SU-DHL-6 (cell line): Measurements from ENCODE around the gene MELK.

ENCODE experiments used
- H2AFZ ChIP-seq: fragments of 200-600 bp; sonication (generic); 2 replicates; pipeline ENCODE4 v1.6.1; 2014; ENCODE audit warnings: low read depth, mild to moderate bottlenecking, moderate library complexity, mixed read lengths, antibody characterized with exemption, low read length; ENCODE audit not compliant: severe bottlenecking
- H3F3A ChIP-seq: fragments of 200-600 bp; shearing (Covaris generic); 2 replicates; pipeline ENCODE4 v1.6.0; 2016; ENCODE audit warnings: antibody characterized with exemption, mild to moderate bottlenecking; ENCODE audit not compliant: insufficient read depth
- H3K27ac ChIP-seq: fragments of 200-600 bp; sonication (generic); 2 replicates; pipeline ENCODE4 v1.5.1; 2016; ENCODE audit warnings: low read depth, mild to moderate bottlenecking, low read length, moderate library complexity, mixed read lengths
- H3K27me3 ChIP-seq: fragments of 200-600 bp; sonication (generic), shearing (Covaris generic); 2 replicates; pipeline ENCODE4 v1.6.0; 2014; ENCODE audit warnings: mild to moderate bottlenecking, low read length
- H3K36me3 ChIP-seq: fragments of 200-600 bp; sonication (generic); 2 replicates; pipeline ENCODE4 v1.6.1; 2014; ENCODE audit warnings: mild to moderate bottlenecking, low read length, mixed read lengths
- H3K4me2 ChIP-seq: fragments of 300-600, 200-600 bp; shearing (Covaris generic), sonication (generic); 2 replicates; pipeline ENCODE4 v1.6.0; 2014; ENCODE audit warnings: low read length, low read depth, mild to moderate bottlenecking; ENCODE audit not compliant: poor library complexity, severe bottlenecking
- H3K4me3 ChIP-seq: fragments of 200-600 bp; sonication (generic); 2 replicates; pipeline ENCODE4 v1.5.1; 2014; ENCODE audit warnings: antibody characterized with exemption, low read length, mild to moderate bottlenecking, mixed read lengths; ENCODE audit not compliant: insufficient read depth, poor library complexity, severe bottlenecking
- H3K79me2 ChIP-seq: fragments of 200-600 bp; sonication (generic); 2 replicates; pipeline ENCODE4 v1.6.1; 2014; ENCODE audit warnings: mild to moderate bottlenecking, low read length, moderate library complexity; ENCODE audit not compliant: insufficient read depth
- H3K9ac ChIP-seq: fragments of 200-600 bp; sonication (generic); 2 replicates; pipeline ENCODE4 v1.7.0; 2014; ENCODE audit warnings: mild to moderate bottlenecking, low read length
- H3K9me2 ChIP-seq: fragments of 200-600 bp; sonication (generic); replicated peaks from 2 replicates; pipeline ENCODE4 v1.6.1; 2014; ENCODE audit warnings: low read length; ENCODE audit not compliant: insufficient read depth
- H3K9me3 ChIP-seq: fragments of 200-600 bp; sonication (generic); 2 replicates; pipeline ENCODE4 v1.6.1; 2014; ENCODE audit warnings: low read length, mixed read lengths; ENCODE audit not compliant: insufficient read depth
- H4K20me1 ChIP-seq: fragments of 200-600 bp; sonication (generic); 2 replicates; pipeline ENCODE4 v1.6.1; 2014; ENCODE audit warnings: low read depth, mild to moderate bottlenecking, antibody characterized with exemption, low read length, moderate library complexity, mixed read lengths
- EZH2phosphoT487 ChIP-seq: fragments of 200-600 bp; sonication (generic), shearing (Covaris generic); conservative IDR thresholded peaks from 2 replicates; pipeline ENCODE4 v1.6.1; 2018; ENCODE audit warnings: mild to moderate bottlenecking, antibody characterized with exemption, low read length, moderate library complexity, mixed read lengths
- TF ChIP-seq, protein P1 (sequence below): fragments of 200-600 bp; sonication (generic); IDR thresholded peaks from one replicate; pipeline ENCODE4 v1.5.1; 2017; ENCODE audit warnings: antibody characterized with exemption, mild to moderate bottlenecking, low read length, moderate library complexity; ENCODE audit not compliant: insufficient read depth, poor library complexity, severe bottlenecking

Gene MELK

DNA sequence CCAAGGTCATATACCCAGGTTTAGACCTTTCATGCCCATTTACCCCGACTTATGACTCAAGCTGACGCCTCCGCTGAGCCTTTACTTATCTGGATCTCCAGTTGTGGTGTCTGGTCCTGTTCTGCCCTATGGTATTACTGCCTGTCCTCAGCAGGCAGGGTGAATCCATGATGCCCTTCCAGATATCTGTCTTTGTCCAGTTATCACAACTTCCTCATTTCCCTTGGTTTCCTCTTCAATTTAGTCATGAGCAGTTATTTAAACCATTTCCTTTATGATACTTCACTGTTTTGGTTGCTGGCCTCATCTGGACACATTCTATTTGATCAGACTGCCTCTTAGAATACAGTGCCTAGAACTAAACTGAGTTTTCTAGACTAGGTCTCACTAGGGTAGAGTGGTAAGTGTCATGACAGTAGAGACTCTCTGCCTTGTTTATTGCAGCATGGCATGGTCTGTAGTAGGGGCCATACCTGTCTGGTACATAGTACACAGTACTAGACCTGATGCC is 93.3 kb downstream of the MELK start:
- Histone ChIP-seq H3K79me2 (peaks cover 4% of the 10 kb centered on the region; the same call in 1 of the 2 replicates), H3K9me3 (no peaks in the 10 kb centered on the region), H3K36me3 (peaks cover 60% of the 10 kb centered on the region), H3F3A (peaks cover 11% of the 10 kb centered on the region; the same call in 1 of the 2 replicates), H3K4me2 (no peak overlapping the region), H4K20me1 (no peaks in the 10 kb centered on the region), H2AFZ (no peak overlapping the region), H3K27me3 (no peaks in the 10 kb centered on the region), H3K4me3 (no peak overlapping the region), H3K27ac (no peak overlapping the region), H3K9me2 (no peaks in the 10 kb centered on the region), H3K9ac (no peak overlapping the region)
- TF ChIP-seq EZH2phosphoT487, result no peak
- TF ChIP-seq, protein P1, sequence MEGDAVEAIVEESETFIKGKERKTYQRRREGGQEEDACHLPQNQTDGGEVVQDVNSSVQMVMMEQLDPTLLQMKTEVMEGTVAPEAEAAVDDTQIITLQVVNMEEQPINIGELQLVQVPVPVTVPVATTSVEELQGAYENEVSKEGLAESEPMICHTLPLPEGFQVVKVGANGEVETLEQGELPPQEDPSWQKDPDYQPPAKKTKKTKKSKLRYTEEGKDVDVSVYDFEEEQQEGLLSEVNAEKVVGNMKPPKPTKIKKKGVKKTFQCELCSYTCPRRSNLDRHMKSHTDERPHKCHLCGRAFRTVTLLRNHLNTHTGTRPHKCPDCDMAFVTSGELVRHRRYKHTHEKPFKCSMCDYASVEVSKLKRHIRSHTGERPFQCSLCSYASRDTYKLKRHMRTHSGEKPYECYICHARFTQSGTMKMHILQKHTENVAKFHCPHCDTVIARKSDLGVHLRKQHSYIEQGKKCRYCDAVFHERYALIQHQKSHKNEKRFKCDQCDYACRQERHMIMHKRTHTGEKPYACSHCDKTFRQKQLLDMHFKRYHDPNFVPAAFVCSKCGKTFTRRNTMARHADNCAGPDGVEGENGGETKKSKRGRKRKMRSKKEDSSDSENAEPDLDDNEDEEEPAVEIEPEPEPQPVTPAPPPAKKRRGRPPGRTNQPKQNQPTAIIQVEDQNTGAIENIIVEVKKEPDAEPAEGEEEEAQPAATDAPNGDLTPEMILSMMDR, result no peak

DNA sequence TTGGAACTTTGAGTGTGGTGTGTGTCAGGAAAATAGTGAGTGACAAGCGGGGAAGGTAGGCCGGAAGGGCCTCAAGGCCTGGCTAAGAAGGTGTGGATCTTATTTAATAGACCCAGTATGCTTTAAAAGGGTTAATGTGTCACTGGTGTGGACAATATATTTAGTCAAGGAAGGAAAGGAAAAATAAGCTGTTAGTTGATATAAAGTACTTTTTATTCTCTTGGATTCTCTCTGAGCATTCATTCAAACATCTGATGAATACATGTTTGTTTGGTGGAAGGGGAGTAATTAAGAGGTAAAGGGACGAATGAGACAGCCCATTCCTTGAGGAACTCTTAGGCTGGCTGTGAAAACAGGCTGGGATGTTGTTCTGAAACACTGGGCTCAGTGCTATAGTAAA is 98.9 kb downstream of the MELK start:
- Histone ChIP-seq H3K27me3 (no peaks in the 10 kb centered on the region), H3K4me3 (no peak overlapping the region), H3K9me3 (no peaks in the 10 kb centered on the region), H3K4me2 (no peak overlapping the region), H3K79me2 (no peaks in the 10 kb centered on the region; the same call in 1 of the 2 replicates), H3K9ac (no peak overlapping the region), H3K9me2 (no peaks in the 10 kb centered on the region), H2AFZ (no peak overlapping the region), H3K36me3 (peaks cover 76% of the 10 kb centered on the region), H3F3A (peaks cover 10% of the 10 kb centered on the region; the same call in 1 of the 2 replicates), H3K27ac (no peak overlapping the region), H4K20me1 (no peaks in the 10 kb centered on the region)
- no peak for TF ChIP-seq EZH2phosphoT487
- TF ChIP-seq, protein P1, result no peak

DNA sequence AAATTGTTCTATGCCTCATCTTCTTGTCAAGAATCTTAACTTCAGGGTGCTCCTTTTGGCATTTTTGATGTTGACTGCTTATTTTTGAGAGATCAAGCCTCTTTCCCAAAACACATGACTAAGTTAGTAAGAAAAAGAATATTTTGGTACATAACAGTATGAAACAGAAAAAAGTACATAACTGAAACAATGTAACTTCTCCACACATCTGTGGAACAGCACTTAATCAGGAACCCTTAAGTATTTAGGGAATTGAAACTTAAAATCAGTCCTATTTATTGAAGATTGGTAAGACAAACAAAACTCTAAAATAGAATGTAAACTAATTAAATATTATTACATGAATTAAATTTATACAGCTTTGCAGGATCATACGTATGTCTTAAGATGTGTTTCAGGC is 103.4 kb downstream of the MELK start:
- no peak overlapping the region for H3K27ac ChIP-seq
- H3F3A ChIP-seq, result peaks cover 19% of the 10 kb centered on the region
- H3K4me2 ChIP-seq, result no peak overlapping the region
- no peak overlapping the region for H3K9ac ChIP-seq
- H3K79me2 ChIP-seq, result no peaks in the 10 kb centered on the region
- H3K36me3 ChIP-seq, result peaks cover 85% of the 10 kb centered on the region
- H4K20me1 ChIP-seq, result no peaks in the 10 kb centered on the region
- no peaks in the 10 kb centered on the region for H3K9me2 ChIP-seq
- TF ChIP-seq, protein P1, result no peak
- TF ChIP-seq EZH2phosphoT487, result no peak
- H3K9me3 ChIP-seq, result no peaks in the 10 kb centered on the region
- no peak overlapping the region for H3K4me3 ChIP-seq
- H2AFZ ChIP-seq, result no peak overlapping the region
- H3K27me3 ChIP-seq, result no peaks in the 10 kb centered on the region
